ENCODE results near the gene TNFRSF14.
A peak's percentile ranks its signal among the peaks of the same experiment; 100 is the strongest.

The TNFRSF14 gene

GRCh38 chr1:2541619-2542245 lies 14.4 kb upstream of the TNFRSF14 start:
- Histone ChIP-seq H3K27me3 (ENCODE audit: insufficient read depth, low read length) (peaks cover 68% of the 10 kb centered on the region), H3K4me3 (ENCODE audit: low read length) (no peak overlapping the region), H3K9ac (ENCODE audit: low read depth, low read length) (no peak overlapping the region), H3K9me3 (ENCODE audit: insufficient read depth, low read depth, low read length) (no peaks in the 10 kb centered on the region), H3K36me3 (ENCODE audit: insufficient read depth, low read depth, low read length) (no peaks in the 10 kb centered on the region), H3K4me1 (ENCODE audit: insufficient read depth, low read length) (no peaks in the 10 kb centered on the region), H3K27ac (ENCODE audit: low read length) (no peak overlapping the region)

GRCh38 chr1:2542246-2542915 lies 13.8 kb upstream of the TNFRSF14 start:
- Histone ChIP-seq H3K9ac (ENCODE audit: low read depth, low read length) (no peak overlapping the region), H3K27me3 (ENCODE audit: insufficient read depth, low read length) (peaks cover 61% of the 10 kb centered on the region), H3K4me3 (ENCODE audit: low read length) (no peak overlapping the region), H3K9me3 (ENCODE audit: insufficient read depth, low read depth, low read length) (no peaks in the 10 kb centered on the region), H3K27ac (ENCODE audit: low read length) (no peak overlapping the region), H3K4me1 (ENCODE audit: insufficient read depth, low read length) (peaks cover 2% of the 10 kb centered on the region; the same call in 1 of the 2 replicates), H3K36me3 (ENCODE audit: insufficient read depth, low read depth, low read length) (no peaks in the 10 kb centered on the region)

GRCh38 chr1:2543543-2544092 lies 12.6 kb upstream of the TNFRSF14 start:
- Histone ChIP-seq H3K27ac (ENCODE audit: low read length) (no peak overlapping the region), H3K27me3 (ENCODE audit: insufficient read depth, low read length) (peaks cover 49% of the 10 kb centered on the region), H3K36me3 (ENCODE audit: insufficient read depth, low read depth, low read length) (no peaks in the 10 kb centered on the region), H3K4me1 (ENCODE audit: insufficient read depth, low read length) (peaks cover 7% of the 10 kb centered on the region; the same call in 1 of the 2 replicates), H3K9me3 (ENCODE audit: insufficient read depth, low read depth, low read length) (no peaks in the 10 kb centered on the region), H3K4me3 (ENCODE audit: low read length) (no peak overlapping the region), H3K9ac (ENCODE audit: low read depth, low read length) (no peak overlapping the region)

- peaks cover 45% of the 10 kb centered on the region for H3K27me3 ChIP-seq (ENCODE audit: insufficient read depth, low read length)
- no peaks in the 10 kb centered on the region for H3K9me3 ChIP-seq (ENCODE audit: insufficient read depth, low read depth, low read length)
- H3K9ac ChIP-seq (ENCODE audit: low read depth, low read length) = no peak overlapping the region
- H3K4me3 ChIP-seq (ENCODE audit: low read length) = no peak overlapping the region
- H3K27ac ChIP-seq (ENCODE audit: low read length) = no peak overlapping the region
- no peaks in the 10 kb centered on the region for H3K36me3 ChIP-seq (ENCODE audit: insufficient read depth, low read depth, low read length)
- peaks cover 7% of the 10 kb centered on the region; the same call in 1 of the 2 replicates for H3K4me1 ChIP-seq (ENCODE audit: insufficient read depth, low read length)
Observed at GRCh38 chr1:2544093-2544874, 11.9 kb upstream of the TNFRSF14 start.

- Histone ChIP-seq H3K27ac (ENCODE audit: low read length) (no peak overlapping the region), H3K4me3 (ENCODE audit: low read length) (no peak overlapping the region), H3K36me3 (ENCODE audit: insufficient read depth, low read depth, low read length) (no peaks in the 10 kb centered on the region), H3K9ac (ENCODE audit: low read depth, low read length) (no peak overlapping the region), H3K4me1 (ENCODE audit: insufficient read depth, low read length) (peaks cover 7% of the 10 kb centered on the region; the same call in 1 of the 2 replicates), H3K9me3 (ENCODE audit: insufficient read depth, low read depth, low read length) (no peaks in the 10 kb centered on the region), H3K27me3 (ENCODE audit: insufficient read depth, low read length) (peaks cover 38% of the 10 kb centered on the region)
Observed at GRCh38 chr1:2544875-2545640, 11.1 kb upstream of the TNFRSF14 start.

- H3K9me3 ChIP-seq (ENCODE audit: insufficient read depth, low read depth, low read length) = no peaks in the 10 kb centered on the region
- H3K36me3 ChIP-seq (ENCODE audit: insufficient read depth, low read depth, low read length) = no peaks in the 10 kb centered on the region
- H3K4me3 ChIP-seq (ENCODE audit: low read length) = peak overlapping the region; percentile 77
- H3K9ac ChIP-seq (ENCODE audit: low read depth, low read length) = peak overlapping the region; percentile 77; the same call in 1 of the 2 replicates
- peaks cover 7% of the 10 kb centered on the region; the same call in 1 of the 2 replicates for H3K4me1 ChIP-seq (ENCODE audit: insufficient read depth, low read length)
- H3K27me3 ChIP-seq (ENCODE audit: insufficient read depth, low read length) = peaks cover 32% of the 10 kb centered on the region
- H3K27ac ChIP-seq (ENCODE audit: low read length) = no peak overlapping the region
Observed at GRCh38 chr1:2545754-2546514, 10.2 kb upstream of the TNFRSF14 start.

- H3K4me1 ChIP-seq (ENCODE audit: insufficient read depth, low read length) = peaks cover 7% of the 10 kb centered on the region; the same call in 1 of the 2 replicates
- H3K36me3 ChIP-seq (ENCODE audit: insufficient read depth, low read depth, low read length) = no peaks in the 10 kb centered on the region
- peaks cover 24% of the 10 kb centered on the region for H3K27me3 ChIP-seq (ENCODE audit: insufficient read depth, low read length)
- no peaks in the 10 kb centered on the region for H3K9me3 ChIP-seq (ENCODE audit: insufficient read depth, low read depth, low read length)
- peak overlapping the region; percentile 77 for H3K4me3 ChIP-seq (ENCODE audit: low read length)
- H3K9ac ChIP-seq (ENCODE audit: low read depth, low read length) = peak overlapping the region; percentile 77
- H3K27ac ChIP-seq (ENCODE audit: low read length) = peak overlapping the region; percentile 47
Observed at GRCh38 chr1:2546515-2547209, 9.5 kb upstream of the TNFRSF14 start.

GRCh38 chr1:2547210-2548067 lies 8.7 kb upstream of the TNFRSF14 start:
- Histone ChIP-seq H3K36me3 (ENCODE audit: insufficient read depth, low read depth, low read length) (no peaks in the 10 kb centered on the region), H3K27ac (ENCODE audit: low read length) (no peak overlapping the region), H3K27me3 (ENCODE audit: insufficient read depth, low read length) (peaks cover 17% of the 10 kb centered on the region), H3K4me1 (ENCODE audit: insufficient read depth, low read length) (peaks cover 7% of the 10 kb centered on the region; the same call in 1 of the 2 replicates), H3K9me3 (ENCODE audit: insufficient read depth, low read depth, low read length) (no peaks in the 10 kb centered on the region), H3K4me3 (ENCODE audit: low read length) (peak overlapping the region; percentile 77), H3K9ac (ENCODE audit: low read depth, low read length) (peak overlapping the region; percentile 61; the same call in 1 of the 2 replicates)

GRCh38 chr1:2548068-2548589 lies 8.0 kb upstream of the TNFRSF14 start:
- no peaks in the 10 kb centered on the region for H3K9me3 ChIP-seq (ENCODE audit: insufficient read depth, low read depth, low read length)
- no peak overlapping the region for H3K27ac ChIP-seq (ENCODE audit: low read length)
- peaks cover 7% of the 10 kb centered on the region; the same call in 1 of the 2 replicates for H3K4me1 ChIP-seq (ENCODE audit: insufficient read depth, low read length)
- H3K4me3 ChIP-seq (ENCODE audit: low read length) = peak overlapping the region; percentile 77; the same call in 1 of the 2 replicates
- peaks cover 10% of the 10 kb centered on the region for H3K27me3 ChIP-seq (ENCODE audit: insufficient read depth, low read length)
- H3K9ac ChIP-seq (ENCODE audit: low read depth, low read length) = no peak overlapping the region; the same call in 1 of the 2 replicates
- H3K36me3 ChIP-seq (ENCODE audit: insufficient read depth, low read depth, low read length) = no peaks in the 10 kb centered on the region
